ENCODE data around the gene TAX1BP1. TPM values are rescaled to one million over a fixed set of nuclear protein-coding genes. Genes with fewer than 3 reads are reported as not detected.

The TAX1BP1 gene
- total RNA-seq (10 to 100 TPM; 43.3 to 64.6 (median 49.1) TPM), polyA plus RNA-seq (10 to 100 TPM; 28.3 to 41.5 TPM)

DNA sequence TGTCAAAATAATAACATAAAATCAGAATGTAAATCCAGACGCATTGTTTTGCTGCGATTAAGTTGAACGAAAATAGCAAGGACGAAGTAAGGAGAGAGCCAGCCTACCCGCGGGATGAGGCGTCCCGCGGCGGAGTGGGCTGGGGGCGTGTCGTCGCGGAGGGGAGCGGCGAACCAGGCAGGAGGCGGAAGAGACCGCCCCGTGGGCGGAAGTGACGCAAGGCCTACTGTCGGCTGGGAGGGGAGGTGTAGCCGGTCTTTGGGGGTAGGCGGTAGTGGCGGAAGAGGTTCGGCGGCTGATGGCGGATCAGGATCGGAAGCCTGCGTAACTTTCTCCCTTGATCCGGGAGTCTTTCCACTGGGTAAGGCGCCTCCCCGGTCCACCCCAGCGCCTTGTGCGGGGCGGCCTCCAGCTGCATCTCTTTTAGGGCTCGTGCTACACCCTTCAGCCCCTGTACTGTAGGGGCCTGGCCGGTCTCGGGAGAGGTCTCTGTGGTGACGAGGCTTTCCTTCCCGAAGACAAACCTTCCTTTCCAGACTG lies at the start of gene TAX1BP1:
Gene TAX1BP1 (plus strand): TSS at position 254 of the 540 bp plus-strand sequence. CDS start 8,363 bp downstream, outside the sequence.
- intact Hi-C loops (cut with DNase I): no loop called here
- DNase-seq (peak; percentile 94 to 97 (median 95)), ATAC-seq (peak; percentile 92 to 98 (median 96)), FAIRE-seq (peak; percentile 68)
- Histone ChIP-seq H3K27me3 (no peaks in the 10 kb centered on the region), H3K36me3 (no peaks in the 10 kb centered on the region), H3K27ac (peak within 1 kb of the TSS; percentile 97 to 99 (median 99)), H3K4me3 (peak within 1 kb of the TSS; percentile 84 to 96 (median 90)), H3K9me3 (no peaks in the 10 kb centered on the region), H3K4me1 (peaks cover 29 to 45% (median 40%) of the 10 kb centered on the region in 3 donors)
- 0% methylated on average over 41 of the region's 41 CpGs for WGBS, 2 donors
- TF ChIP-seq, protein P1, sequence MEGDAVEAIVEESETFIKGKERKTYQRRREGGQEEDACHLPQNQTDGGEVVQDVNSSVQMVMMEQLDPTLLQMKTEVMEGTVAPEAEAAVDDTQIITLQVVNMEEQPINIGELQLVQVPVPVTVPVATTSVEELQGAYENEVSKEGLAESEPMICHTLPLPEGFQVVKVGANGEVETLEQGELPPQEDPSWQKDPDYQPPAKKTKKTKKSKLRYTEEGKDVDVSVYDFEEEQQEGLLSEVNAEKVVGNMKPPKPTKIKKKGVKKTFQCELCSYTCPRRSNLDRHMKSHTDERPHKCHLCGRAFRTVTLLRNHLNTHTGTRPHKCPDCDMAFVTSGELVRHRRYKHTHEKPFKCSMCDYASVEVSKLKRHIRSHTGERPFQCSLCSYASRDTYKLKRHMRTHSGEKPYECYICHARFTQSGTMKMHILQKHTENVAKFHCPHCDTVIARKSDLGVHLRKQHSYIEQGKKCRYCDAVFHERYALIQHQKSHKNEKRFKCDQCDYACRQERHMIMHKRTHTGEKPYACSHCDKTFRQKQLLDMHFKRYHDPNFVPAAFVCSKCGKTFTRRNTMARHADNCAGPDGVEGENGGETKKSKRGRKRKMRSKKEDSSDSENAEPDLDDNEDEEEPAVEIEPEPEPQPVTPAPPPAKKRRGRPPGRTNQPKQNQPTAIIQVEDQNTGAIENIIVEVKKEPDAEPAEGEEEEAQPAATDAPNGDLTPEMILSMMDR (IDR thresholded peaks at IDR 0.05): no peak

DNA sequence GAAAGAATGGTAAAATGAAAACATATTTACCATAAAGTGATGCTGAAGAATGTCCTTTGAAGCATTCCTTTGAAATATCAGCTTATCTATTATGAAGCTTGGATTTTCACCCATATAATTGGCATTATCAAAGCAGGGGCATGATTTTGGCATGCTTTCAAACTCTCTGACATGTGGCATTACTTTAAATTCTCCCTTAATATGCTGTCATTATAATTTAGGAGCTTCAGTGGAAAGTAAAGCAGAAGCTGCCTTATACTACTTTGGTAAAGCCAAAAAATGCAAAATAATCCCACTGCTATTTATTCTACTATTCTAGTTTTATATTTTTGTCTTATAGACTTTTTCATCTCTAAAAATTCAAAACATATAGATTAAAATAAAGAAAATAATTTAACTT lies 49.3 kb upstream of the TAX1BP1 start:
- DNase-seq (no peak), FAIRE-seq (no peak), ATAC-seq (no peak)
- intact Hi-C loops (cut with DNase I): no loop called here
- TF ChIP-seq, protein P1 (IDR thresholded peaks at IDR 0.05): no peak
- H3K4me3 ChIP-seq: no peak overlapping the region
- no peaks in the 10 kb centered on the region for H3K27me3 ChIP-seq
- H3K36me3 ChIP-seq: no peaks in the 10 kb centered on the region
- no peaks in the 10 kb centered on the region for H3K9me3 ChIP-seq
- H3K27ac ChIP-seq: no peak overlapping the region
- H3K4me1 ChIP-seq: no peaks in the 10 kb centered on the region

DNA sequence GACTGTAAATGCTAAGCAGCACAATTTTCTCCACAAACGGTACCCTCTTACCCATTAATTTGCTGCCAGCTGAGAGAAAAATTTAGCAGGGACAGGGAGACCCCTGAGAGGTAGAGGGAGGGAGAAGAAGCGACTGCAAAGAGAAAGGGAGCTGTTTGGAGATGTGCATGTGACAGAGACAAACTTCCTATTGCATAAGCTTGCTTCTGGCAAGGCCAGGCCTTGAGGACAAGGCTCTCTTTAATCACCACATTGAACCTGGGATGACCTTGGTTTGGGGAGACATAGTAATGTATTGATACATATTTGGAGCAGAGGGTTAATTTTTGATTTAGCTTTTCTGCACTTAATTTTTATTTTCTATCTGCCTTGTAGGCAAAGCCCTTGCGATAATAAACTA lies 46.2 kb upstream of the TAX1BP1 start:
- no peaks in the 10 kb centered on the region for H3K27me3 ChIP-seq
- no peak overlapping the region for H3K4me3 ChIP-seq
- intact Hi-C loops (cut with DNase I): no loop called here
- ATAC-seq (peak in 1 of 4 donors; percentile 67), DNase-seq (no peak), FAIRE-seq (no peak)
- TF ChIP-seq, protein P1 (IDR thresholded peaks at IDR 0.05): no peak
- H3K4me1 ChIP-seq: no peaks in the 10 kb centered on the region
- H3K27ac ChIP-seq: no peak overlapping the region
- 69 to 77% methylated on average over 3 of the region's 3 CpGs for WGBS, 2 donors
- no peaks in the 10 kb centered on the region for H3K9me3 ChIP-seq
- H3K36me3 ChIP-seq: no peaks in the 10 kb centered on the region

DNA sequence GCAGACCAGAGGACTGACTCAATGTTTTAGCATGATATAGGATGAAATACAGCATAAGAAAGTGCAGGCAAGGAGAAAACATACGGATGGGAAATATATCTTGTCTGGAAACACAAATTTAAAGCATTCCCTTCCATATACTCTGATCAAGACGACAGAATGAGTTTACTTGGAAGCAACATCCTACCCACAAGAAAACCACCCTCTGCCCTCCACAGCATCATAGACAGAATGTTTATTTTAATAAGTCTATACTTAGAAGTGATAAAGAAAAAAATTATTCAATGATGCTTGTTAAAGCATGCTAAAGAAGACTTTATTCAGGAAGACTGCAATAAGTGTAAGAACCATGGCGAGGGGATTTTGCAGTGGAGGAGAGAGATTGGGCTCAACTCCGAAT lies 44.9 kb upstream of the TAX1BP1 start:
- 76 to 88% methylated on average over 4 of the region's 4 CpGs for WGBS, 2 donors
- Histone ChIP-seq H3K4me1 (no peaks in the 10 kb centered on the region), H3K27ac (no peak overlapping the region), H3K36me3 (no peaks in the 10 kb centered on the region), H3K9me3 (no peaks in the 10 kb centered on the region), H3K4me3 (no peak overlapping the region), H3K27me3 (no peaks in the 10 kb centered on the region)
- ATAC-seq: no peak
- FAIRE-seq: no peak
- no peak for DNase-seq
- intact Hi-C loops (cut with DNase I): no loop called here
- TF ChIP-seq, protein P1 (IDR thresholded peaks at IDR 0.05): no peak

DNA sequence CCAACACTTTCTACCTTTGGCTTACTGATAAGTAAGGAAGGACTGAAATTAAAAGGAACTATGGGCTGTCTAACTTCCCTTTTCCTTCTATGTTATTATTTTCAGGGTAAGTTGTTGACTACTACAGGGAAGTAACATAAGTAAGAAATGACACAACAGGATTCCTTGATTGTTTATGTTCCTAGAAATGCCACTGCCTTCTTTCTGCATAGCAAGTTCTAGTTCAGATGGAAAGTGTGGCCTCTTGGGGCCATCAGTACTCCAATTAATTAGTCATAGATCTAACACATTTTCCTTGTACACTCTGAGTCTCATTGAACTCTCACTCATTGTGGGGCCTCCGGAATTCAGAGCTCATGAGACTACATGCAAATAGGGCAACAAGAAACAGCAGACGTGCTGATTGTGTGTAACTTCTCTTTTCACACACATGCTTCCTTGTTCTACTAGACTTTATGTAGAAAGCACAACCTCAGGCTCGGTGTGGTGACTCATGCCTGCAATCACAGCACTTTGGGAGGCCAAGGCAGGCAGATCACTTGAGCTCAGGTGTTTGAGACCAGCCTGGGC lies 42.0 kb upstream of the TAX1BP1 start:
- FAIRE-seq (no peak), DNase-seq (peak in 1 of 6 donors; percentile 28), ATAC-seq (peak in 3 of 4 donors; percentile 50 to 84 (median 80))
- H3K9me3 ChIP-seq: no peaks in the 10 kb centered on the region
- no peaks in the 10 kb centered on the region for H3K27me3 ChIP-seq
- H3K4me1 ChIP-seq: no peaks in the 10 kb centered on the region
- H3K4me3 ChIP-seq: no peak overlapping the region
- no peaks in the 10 kb centered on the region for H3K36me3 ChIP-seq
- TF ChIP-seq, protein P1 (IDR thresholded peaks at IDR 0.05): no peak
- 83 to 92% methylated on average over 3 of the region's 3 CpGs for WGBS, 2 donors
- peak overlapping the region in 1 of 4 donors; percentile 24 for H3K27ac ChIP-seq
- intact Hi-C loops (cut with DNase I): no loop called here
